ENCODE data around the gene CAPN9.

CAPN9 gene

DNA sequence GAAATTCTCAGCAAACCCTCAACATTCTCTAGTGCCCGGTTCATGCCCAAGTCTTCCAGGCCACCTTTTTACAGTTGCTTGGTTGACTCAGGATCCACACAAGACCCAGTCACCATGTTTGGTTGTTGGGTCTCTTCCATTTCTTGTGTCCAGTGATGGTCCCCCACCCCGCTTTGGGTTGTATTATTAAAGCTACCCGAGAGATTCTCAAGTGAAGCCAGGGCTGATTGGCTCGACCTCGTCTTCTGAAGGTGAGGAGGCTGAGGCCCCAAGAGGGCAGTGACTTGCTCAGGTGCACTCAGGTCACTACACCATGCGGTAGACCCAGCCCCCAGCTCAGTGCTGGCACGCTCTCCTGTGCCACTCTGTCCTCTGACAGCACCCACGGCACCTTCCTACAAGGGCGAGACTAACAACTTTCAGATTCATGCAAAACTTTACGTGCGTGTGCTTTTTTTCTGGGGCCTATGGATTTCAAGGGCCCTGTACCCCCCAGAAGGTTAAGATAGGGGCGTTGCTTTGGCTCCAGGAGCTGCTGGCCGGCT lies 50.3 kb downstream of the CAPN9 start:
- TF ChIP-seq, protein P1, sequence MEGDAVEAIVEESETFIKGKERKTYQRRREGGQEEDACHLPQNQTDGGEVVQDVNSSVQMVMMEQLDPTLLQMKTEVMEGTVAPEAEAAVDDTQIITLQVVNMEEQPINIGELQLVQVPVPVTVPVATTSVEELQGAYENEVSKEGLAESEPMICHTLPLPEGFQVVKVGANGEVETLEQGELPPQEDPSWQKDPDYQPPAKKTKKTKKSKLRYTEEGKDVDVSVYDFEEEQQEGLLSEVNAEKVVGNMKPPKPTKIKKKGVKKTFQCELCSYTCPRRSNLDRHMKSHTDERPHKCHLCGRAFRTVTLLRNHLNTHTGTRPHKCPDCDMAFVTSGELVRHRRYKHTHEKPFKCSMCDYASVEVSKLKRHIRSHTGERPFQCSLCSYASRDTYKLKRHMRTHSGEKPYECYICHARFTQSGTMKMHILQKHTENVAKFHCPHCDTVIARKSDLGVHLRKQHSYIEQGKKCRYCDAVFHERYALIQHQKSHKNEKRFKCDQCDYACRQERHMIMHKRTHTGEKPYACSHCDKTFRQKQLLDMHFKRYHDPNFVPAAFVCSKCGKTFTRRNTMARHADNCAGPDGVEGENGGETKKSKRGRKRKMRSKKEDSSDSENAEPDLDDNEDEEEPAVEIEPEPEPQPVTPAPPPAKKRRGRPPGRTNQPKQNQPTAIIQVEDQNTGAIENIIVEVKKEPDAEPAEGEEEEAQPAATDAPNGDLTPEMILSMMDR (IDR thresholded peaks at IDR 0.05; ENCODE audit: insufficient read depth, low read depth, low read length, missing control alignments) = no peak
- DNase-seq (ENCODE audit: low read depth) = no peak
- H3K4me3 ChIP-seq (ENCODE audit: low read length) = no peak overlapping the region

DNA sequence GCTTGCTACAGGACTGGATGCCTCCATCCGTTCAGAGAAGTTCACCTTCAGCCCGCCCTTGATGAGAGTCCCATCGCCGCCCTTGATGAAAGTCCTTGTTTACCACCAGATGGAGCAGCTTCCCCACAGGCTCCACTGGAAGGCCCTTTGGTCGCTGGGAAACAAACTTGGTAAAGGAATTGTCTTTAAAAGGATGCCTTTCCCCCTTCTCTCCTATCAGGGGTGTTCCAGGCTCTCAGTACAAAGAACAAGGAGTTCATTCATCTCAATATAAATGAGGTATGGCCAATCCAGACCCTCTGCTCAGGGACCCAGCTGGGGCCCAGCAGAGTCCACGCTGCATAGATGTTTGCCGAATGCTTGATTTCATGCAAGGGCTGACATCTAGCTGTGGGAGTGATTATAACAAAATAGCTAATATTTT lies 50.8 kb downstream of the CAPN9 start:
- peak; percentile 58 for DNase-seq (ENCODE audit: low read depth)
- TF ChIP-seq, protein P1 (IDR thresholded peaks at IDR 0.05; ENCODE audit: insufficient read depth, low read depth, low read length, missing control alignments) = peak; percentile 72
- no peak overlapping the region for H3K4me3 ChIP-seq (ENCODE audit: low read length)

DNA sequence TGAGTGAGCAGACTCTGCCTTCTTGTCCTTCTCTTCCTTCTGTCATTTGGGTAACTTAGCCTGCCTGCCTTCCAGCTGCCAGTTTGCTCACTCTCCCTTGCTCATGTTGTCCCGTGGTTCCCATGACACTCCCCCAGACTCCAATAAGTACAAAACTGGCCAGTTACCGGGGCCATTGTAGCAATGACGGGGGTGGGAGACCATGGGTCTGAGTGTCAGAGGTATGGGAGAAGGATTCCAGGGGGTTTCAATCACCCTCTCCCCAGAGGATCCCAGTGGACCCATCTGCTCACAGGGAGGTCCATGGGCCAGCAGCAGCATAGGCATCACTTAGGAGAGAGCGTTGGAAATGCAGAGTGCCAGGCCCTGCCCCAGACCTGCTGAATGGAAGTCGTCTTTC lies 51.3 kb downstream of the CAPN9 start:
- TF ChIP-seq, protein P1 (IDR thresholded peaks at IDR 0.05; ENCODE audit: insufficient read depth, low read depth, low read length, missing control alignments) = no peak
- DNase-seq (ENCODE audit: low read depth) = no peak
- no peak overlapping the region for H3K4me3 ChIP-seq (ENCODE audit: low read length)

DNA sequence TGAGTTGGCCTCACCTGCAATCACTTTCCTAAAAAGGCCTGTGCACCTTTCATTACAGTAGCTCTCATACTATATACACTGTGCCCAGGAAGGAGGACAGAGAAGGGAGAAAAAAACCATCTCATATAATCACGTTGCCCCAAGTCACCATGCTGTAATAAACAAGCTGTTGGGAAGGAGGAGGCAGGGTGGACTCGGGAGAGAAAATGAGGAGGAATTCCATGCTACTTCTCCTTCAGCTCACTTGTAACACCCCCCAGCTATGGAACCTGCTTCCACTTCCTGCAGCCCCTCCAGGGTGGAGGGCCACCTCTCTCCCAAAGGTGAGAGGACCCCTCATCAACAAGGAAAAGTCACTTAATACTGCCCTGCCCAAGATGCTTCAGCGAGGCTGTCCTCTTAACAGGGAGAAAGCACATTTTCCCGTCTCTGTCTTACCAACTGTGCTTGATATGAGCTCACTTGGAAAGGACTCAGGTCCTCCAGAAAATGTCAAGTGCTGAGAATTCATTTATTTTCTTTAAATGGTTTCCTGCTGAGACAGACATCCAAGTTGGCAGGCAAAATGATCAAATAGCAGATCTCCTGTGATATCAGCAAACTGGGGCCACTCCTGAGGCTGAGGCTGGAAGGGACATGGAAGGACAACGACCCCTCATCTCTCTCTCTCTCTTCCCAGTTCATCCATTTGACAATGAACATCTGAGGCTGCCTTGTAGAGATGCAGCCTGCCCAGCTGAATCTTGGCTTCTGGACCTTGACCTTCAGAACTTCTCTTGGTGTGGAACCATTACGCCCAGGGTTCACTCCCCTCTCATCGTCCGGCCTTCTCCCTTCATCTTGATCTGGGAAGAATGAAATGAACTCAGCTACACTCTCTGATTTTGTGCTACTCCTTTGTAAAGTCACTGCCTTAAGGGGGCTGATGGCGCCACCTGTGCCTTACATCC lies 54.0 kb downstream of the CAPN9 start:
- TF ChIP-seq, protein P1 (IDR thresholded peaks at IDR 0.05; ENCODE audit: insufficient read depth, low read depth, low read length, missing control alignments) = no peak
- no peak for DNase-seq (ENCODE audit: low read depth)

DNA sequence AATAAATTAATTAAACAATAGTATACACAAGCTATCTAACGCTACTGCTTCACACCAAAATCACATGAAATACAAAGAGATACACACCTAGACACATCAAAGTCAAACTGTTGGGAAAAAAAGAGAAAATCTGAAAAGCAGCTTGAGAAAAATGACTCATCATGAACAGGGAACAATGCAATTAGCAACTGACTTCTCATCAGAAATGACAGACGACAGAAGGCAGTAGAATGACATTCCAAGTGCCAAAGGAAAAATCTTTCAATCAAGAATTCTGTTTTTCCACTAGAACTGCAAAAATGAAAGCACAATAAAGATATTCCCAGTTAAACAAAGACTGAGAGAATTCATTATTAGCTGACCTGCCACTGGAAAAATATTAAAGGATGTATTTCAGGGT lies 57.2 kb downstream of the CAPN9 start:
- TF ChIP-seq, protein P1 (IDR thresholded peaks at IDR 0.05; ENCODE audit: insufficient read depth, low read depth, low read length, missing control alignments) = no peak
- H3K4me3 ChIP-seq (ENCODE audit: low read length) = no peak overlapping the region
- DNase-seq (ENCODE audit: low read depth) = no peak

More for the DNA sequence above, 54.0 kb downstream of the CAPN9 start:
- no peak overlapping the region for H3K4me3 ChIP-seq (ENCODE audit: low read length)

DNA sequence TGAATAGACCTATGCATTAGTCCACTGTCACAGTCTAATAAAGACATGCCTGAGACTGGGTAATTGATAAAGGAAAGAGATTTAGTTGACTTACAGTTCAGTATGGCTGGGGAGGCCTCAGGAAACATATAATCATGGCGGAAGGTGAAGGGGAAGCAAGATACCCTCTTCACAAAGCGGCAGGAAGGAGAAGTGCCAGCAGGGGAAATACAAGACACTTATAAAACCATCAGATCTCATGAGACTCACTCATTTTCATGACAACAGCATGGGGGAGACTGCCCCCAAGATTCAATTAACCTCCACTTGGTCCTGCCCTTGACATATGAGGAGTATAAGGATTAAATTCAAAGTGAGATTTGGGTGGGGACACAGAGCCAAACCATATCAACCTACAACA lies 59.4 kb downstream of the CAPN9 start:
- no peak overlapping the region for H3K4me3 ChIP-seq (ENCODE audit: low read length)
- TF ChIP-seq, protein P1 (IDR thresholded peaks at IDR 0.05; ENCODE audit: insufficient read depth, low read depth, low read length, missing control alignments) = no peak
- no peak for DNase-seq (ENCODE audit: low read depth)
